ENCODE results near the gene CAVIN2.
"Not testable (repeated sequence)": the region's sequence is repeated elsewhere in the genome, so short reads cannot be mapped to it uniquely, and the experiment has no call there.

CAVIN2 gene

DNA sequence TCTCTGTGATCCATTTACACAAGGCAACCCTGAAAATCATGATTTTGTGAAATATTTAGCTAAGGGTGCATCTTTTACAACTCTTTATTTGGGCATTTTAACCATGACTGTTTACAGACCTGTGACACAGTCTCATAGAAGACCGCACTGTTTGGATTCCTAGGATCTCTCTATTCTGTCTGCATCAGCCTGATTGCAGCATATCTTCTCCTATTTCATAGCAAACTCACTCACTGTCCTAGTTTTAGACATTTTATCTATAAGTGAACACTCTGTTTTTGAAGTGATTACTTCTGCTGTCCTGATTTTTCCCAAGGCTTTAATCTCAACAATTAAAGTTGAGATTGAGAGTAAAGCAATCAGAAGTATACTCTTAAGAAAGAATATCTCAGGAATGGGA lies 56.2 kb downstream of the CAVIN2 start:
- no peak for TF ChIP-seq CTCF (IDR thresholded peaks at IDR 0.05; ENCODE audit: insufficient read depth, missing control alignments)
- FAIRE-seq (no peak), DNase-seq (ENCODE audit: insufficient read length, low spot score) (no peak)

GRCh38 chr2:191789796-191790195 lies 57.1 kb downstream of the CAVIN2 start:
- no peak for FAIRE-seq
- no peak for DNase-seq (ENCODE audit: insufficient read length, low spot score)
- no peak for TF ChIP-seq CTCF (IDR thresholded peaks at IDR 0.05; ENCODE audit: insufficient read depth, missing control alignments)

GRCh38 chr2:191786694-191787093 lies 60.2 kb downstream of the CAVIN2 start:
- DNase-seq (ENCODE audit: insufficient read length, low spot score) (no peak), FAIRE-seq (no peak)
- no peak for TF ChIP-seq CTCF (IDR thresholded peaks at IDR 0.05; ENCODE audit: insufficient read depth, missing control alignments)

- not testable (repeated sequence) for DNase-seq (ENCODE audit: insufficient read length, low spot score); FAIRE-seq
Measured at GRCh38 chr2:191785651-191786050, 61.2 kb downstream of the CAVIN2 start.
